Measurements from ENCODE around the gene MRPL49.

- TF ChIP-seq CTCF (IDR thresholded peaks at IDR 0.05; ENCODE audit: low read depth, low read length) (no peak), EZH2phosphoT487 (IDR thresholded peaks at IDR 0.05; ENCODE audit: low read depth) (no peak)
These were observed 18.6 kb upstream of the MRPL49 start for GRCh38 chr11:65103476-65103875.

Measured in OCI-LY3 (cell line).